Activated T-cell treated with anti-CD3 and anti-CD28 coated beads, Interleukin-2, amount 50 U/mL, for 72 hours (primary cell): Measurements from ENCODE around the gene PKD1L1. TPM values are rescaled to one million over a fixed set of nuclear protein-coding genes. Genes with fewer than 3 reads are reported as not detected.
A peak's percentile ranks its signal among the peaks of the same experiment; 100 is the strongest.

ENCODE experiments used
- ATAC-seq, 2 donors: fragments of 150-1000 bp; cut with Tn5 transposase; replicated peaks in 1 of 2; 2 replicates each; pipeline ENCODE4 v1.10.0; 2021; ENCODE audit warnings: moderate library complexity in 2 of 2, mild to moderate bottlenecking in 1 of 2
- DNase-seq, 2 donors: peaks; one replicate each; pipeline ENCODE4 v3.0.0; 2021 to 2022; ENCODE audit warnings: mixed read lengths in 1 of 2
- H3K27ac Mint-ChIP-seq: one replicate; pipeline ENCODE4 v1.8.0; 2022; ENCODE audit warnings: mild to moderate bottlenecking, moderate library complexity, mixed read lengths
- H3K27me3 Mint-ChIP-seq: one replicate; pipeline ENCODE4 v1.8.0; 2022; ENCODE audit warnings: low read depth, mixed read lengths
- H3K36me3 Mint-ChIP-seq, 2 donors: one replicate each; pipeline ENCODE4 v1.8.0; 2022; ENCODE audit warnings: mixed read lengths in 2 of 2, mild to moderate bottlenecking in 1 of 2; ENCODE audit not compliant: insufficient read depth in 2 of 2
- H3K4me1 Mint-ChIP-seq: one replicate; pipeline ENCODE4 v1.8.0; 2022; ENCODE audit warnings: low read depth, mixed read lengths
- H3K4me3 Mint-ChIP-seq, 2 donors: one replicate each; pipeline ENCODE4 v1.8.0; 2022; ENCODE audit warnings: mild to moderate bottlenecking in 2 of 2, mixed read lengths in 2 of 2, moderate library complexity in 2 of 2
- H3K9me3 Mint-ChIP-seq, 2 donors: one replicate each; pipeline ENCODE4 v1.8.0; 2022; ENCODE audit warnings: mixed read lengths in 2 of 2
- total RNA-seq, 2 donors: library from RNA; stranded (reverse); gene quantifications; one replicate each; pipeline ENCODE4 v1.2.3, GENCODE V29; 2022

PKD1L1 gene
- total RNA-seq, 2 donors from 2014 or later: 0.10 to 0.35 TPM

DNA sequence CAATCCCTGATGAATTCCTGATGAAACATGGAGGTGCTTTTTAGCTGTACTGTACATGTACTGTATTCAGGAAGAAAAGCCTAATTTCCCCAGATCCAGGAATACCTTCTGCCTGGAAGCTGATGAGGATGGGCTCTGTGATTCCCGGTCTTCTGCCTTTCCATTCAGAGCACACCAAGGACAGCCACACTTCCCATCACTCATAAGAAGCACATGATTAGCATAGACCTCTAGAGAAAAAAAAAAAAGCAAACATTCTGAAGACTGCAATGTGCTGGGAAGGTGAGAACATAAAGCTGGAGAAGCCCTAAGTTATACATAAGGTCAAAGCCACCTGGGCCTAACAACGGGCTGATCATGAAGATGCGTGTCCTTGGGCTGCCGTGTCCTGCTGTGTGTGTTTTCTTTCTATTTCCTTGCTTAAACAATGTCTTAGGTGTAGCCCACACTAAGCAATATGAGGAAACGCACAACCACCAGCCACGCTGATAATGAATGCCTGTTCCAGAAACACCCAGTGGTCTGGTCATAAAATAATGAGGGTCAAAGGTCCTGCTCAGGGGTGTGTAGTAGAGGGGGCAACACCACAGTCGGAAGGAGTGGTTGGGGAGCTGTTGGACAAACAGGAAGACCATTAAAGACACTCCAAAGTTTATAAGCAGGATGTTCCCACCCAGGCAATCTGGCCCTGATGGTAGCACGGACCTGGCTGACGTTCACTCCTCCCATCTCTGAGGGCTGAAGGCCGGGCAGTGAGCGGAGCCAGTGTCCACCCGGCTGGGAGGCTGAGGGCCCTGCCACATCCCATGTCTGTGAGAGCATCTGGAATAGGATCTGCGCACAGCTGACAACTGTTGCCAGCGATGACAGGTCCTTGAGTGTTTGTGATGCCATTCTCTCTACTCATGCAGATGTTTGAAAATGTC lies 7.9 kb downstream of the PKD1L1 start:
- Mint-ChIP-seq H3K4me1 (peaks cover 9% of the 10 kb centered on the region), H3K27ac (no peak overlapping the region), H3K27me3 (no peaks in the 10 kb centered on the region), H3K9me3 (no peaks in the 10 kb centered on the region), H3K4me3 (no peak overlapping the region), H3K36me3 (no peaks in the 10 kb centered on the region)
- DNase-seq (no peak), ATAC-seq (no peak)

DNA sequence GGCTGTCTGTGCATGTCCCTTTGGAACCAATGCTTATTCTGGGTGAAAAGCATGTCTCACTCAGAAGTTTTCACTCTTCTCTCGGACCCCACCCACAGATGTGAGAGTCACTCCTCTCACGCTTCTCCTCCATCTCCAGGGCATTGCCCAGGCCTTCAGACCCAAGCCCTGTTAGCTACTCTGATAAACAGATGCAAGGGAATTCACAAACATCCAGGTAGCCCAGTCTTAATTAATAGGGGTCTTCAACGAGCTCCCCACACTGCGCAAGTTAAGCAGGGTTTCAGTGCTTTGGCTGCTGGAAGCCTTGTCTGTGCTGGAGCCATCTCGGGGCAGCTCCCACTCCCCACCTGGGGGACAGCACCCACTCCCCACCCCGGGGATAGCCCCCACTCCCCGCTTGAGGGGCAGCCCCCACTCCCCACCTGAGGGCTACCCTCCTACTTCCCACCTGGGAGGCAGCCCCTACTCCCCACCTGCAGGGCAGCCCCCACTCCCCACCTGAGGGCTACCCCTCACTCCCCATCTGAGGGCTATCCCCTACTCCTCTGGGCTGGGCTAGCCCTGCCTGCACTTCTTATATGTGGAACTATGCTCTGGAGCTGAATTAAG lies 8.7 kb downstream of the PKD1L1 start:
- no peaks in the 10 kb centered on the region for H3K9me3 Mint-ChIP-seq
- no peaks in the 10 kb centered on the region for H3K36me3 Mint-ChIP-seq
- no peak overlapping the region for H3K27ac Mint-ChIP-seq
- ATAC-seq: no peak
- peaks cover 9% of the 10 kb centered on the region for H3K4me1 Mint-ChIP-seq
- H3K4me3 Mint-ChIP-seq: no peak overlapping the region
- DNase-seq: no peak
- no peaks in the 10 kb centered on the region for H3K27me3 Mint-ChIP-seq

DNA sequence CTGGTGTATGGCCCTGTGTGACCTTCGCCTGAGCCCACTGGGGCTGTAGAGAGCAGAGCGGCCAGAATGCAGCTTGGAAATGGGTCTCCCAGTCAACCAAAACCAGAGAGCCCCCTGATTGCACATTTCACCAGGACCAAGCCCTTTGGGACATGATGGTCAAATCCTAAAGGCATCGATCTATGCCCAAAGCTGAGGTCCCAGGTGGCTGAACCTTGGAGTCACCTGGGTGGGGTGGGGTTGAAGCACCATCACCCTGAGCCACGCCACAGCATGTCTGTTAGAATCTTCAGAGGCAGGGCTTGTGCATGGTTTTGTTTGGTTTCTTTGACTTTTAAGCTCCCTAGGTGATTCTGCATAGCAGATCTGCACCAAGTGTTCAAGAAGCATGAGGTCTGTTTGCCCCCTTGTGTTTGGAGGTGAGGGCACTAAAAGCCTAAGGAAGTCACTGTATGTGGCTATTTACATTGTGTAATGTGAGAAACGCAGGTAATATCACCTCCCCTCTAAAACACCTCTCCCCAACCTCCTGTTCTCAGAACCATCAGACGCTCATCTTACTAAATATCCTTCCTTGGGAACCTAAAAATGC lies 9.6 kb downstream of the PKD1L1 start:
- peaks cover 9% of the 10 kb centered on the region for H3K4me1 Mint-ChIP-seq
- no peak for DNase-seq
- no peak overlapping the region for H3K27ac Mint-ChIP-seq
- no peaks in the 10 kb centered on the region for H3K27me3 Mint-ChIP-seq
- no peak overlapping the region for H3K4me3 Mint-ChIP-seq
- H3K9me3 Mint-ChIP-seq: no peaks in the 10 kb centered on the region
- H3K36me3 Mint-ChIP-seq: no peaks in the 10 kb centered on the region
- no peak for ATAC-seq

DNA sequence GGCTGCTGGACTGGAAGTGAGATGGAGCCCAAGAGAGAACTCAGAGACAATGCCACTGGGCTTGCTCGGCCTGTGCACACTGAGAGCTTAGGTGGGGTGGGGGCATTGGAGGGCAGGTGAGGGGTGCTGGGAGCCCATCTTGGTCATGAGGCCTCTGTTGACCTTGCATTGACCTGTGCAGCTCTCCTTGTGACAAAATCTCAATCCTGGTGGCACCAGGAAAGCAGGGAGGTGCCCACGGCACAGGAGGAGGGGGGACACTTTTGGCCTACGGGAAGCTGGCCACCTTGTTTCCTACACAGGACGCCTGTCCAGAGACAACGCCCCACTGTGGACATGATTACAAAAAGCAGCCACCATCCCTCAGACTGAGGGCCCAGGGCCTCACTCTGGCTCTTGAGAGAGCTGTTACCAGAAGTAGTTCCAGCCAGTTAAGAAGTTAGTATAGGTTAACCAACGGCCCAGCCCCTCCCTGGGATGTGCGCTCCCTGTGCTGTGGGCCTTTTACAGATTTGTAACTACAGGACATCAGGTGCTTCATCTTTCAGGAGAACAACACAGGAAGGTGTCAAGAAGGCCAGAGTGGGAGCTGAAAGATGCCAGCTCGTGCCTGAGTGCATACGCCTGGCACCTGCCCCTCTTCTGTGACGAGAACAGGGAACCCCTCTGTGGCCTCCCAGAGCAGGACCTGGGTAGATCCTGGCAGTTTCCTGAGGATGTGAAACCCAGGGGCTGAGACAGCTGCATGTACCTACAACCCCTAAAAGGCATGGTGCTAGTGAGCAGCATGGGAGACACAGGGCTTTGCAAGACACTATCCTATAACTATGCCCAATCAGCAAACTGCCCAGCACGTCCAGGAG lies 10.3 kb downstream of the PKD1L1 start:
- peak overlapping the region; percentile 2 for H3K27ac Mint-ChIP-seq
- H3K36me3 Mint-ChIP-seq: no peaks in the 10 kb centered on the region
- peaks cover 9% of the 10 kb centered on the region for H3K4me1 Mint-ChIP-seq
- DNase-seq (no peak), ATAC-seq (no peak)
- no peaks in the 10 kb centered on the region for H3K9me3 Mint-ChIP-seq
- peak overlapping the region in 1 of 2 donors; percentile 50 for H3K4me3 Mint-ChIP-seq
- H3K27me3 Mint-ChIP-seq: no peaks in the 10 kb centered on the region

DNA sequence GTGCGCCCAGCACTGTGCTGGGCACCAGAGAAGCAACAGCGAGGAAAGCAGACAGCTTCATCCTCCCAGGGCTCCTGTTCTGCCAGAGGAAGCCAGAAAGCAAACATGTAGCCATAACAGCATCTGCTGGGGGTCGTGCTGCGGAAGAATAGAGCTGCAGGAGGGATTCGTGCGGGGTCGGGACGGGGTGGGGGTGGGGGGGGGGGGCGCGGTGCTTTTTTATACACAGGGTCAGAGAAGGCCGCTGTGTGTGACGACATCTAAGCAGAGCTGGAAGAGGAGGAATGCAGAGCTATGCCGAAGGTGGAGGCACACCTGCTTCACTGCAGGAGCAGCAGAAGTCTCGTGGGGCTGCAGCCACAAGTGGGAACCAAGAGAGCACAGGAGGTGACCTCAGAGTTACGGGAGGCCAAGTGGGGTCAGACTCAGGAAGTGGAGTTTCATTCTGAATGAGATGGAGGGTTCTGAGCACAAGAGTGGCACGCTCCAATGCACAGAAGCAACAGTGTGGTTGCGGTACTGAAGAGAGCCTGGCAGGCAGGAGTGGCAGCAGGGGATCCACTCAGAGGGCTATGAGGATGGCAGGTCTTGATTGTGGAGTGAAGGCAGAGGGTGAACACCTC lies 11.1 kb downstream of the PKD1L1 start:
- Mint-ChIP-seq H3K36me3 (no peaks in the 10 kb centered on the region), H3K4me3 (peak overlapping the region in 1 of 2 donors; percentile 50), H3K4me1 (peaks cover 9% of the 10 kb centered on the region), H3K27ac (peak overlapping the region; percentile 2), H3K27me3 (no peaks in the 10 kb centered on the region), H3K9me3 (no peaks in the 10 kb centered on the region)
- DNase-seq: peak; percentile 23 to 60
- ATAC-seq: peak; percentile 74 to 98

DNA sequence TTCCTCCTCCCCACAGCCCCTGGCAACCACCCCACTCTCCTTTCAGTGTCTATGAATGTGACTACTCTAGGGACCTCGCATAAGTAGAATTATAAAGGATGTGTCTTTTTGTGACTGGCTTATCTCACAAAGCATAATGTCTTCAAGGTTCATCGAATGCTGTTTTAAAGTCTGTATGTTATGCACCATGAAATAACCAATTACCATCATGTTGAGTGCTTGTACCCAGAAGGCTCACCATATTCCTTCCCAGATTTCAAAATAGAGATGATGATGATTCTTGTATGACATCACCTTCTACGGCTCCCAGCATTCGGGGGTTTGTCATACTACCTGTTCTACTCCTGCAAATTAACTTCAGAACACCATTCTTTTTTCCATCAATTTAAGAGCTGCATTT lies 11.9 kb downstream of the PKD1L1 start:
- no peak for DNase-seq
- Mint-ChIP-seq H3K36me3 (no peaks in the 10 kb centered on the region), H3K4me1 (peaks cover 9% of the 10 kb centered on the region), H3K4me3 (no peak overlapping the region), H3K27me3 (no peaks in the 10 kb centered on the region), H3K9me3 (no peaks in the 10 kb centered on the region), H3K27ac (no peak overlapping the region)
- ATAC-seq: no peak

DNA sequence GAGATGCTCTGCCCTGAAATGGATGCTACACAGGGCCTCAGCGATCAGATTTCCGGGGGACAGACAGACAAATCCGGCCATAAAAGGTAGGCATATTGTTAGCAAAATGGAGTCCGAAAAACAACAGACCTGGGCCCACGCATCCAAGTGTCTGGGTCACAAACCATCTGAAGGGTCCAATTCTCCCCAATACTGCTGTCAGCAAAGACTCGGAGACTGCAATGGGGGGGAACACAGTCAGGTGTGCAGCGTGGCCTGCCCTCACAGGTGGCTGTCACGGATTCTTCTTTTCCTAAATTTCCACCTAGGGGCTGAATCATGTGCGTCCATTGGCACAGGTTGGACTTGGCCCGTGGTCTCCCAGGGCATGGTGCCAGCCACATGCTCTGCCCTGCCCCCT lies 12.9 kb downstream of the PKD1L1 start:
- Mint-ChIP-seq H3K4me3 (no peak overlapping the region), H3K36me3 (no peaks in the 10 kb centered on the region), H3K27ac (no peak overlapping the region), H3K4me1 (peaks cover 9% of the 10 kb centered on the region), H3K9me3 (no peaks in the 10 kb centered on the region), H3K27me3 (no peaks in the 10 kb centered on the region)
- DNase-seq (no peak), ATAC-seq (no peak)

DNA sequence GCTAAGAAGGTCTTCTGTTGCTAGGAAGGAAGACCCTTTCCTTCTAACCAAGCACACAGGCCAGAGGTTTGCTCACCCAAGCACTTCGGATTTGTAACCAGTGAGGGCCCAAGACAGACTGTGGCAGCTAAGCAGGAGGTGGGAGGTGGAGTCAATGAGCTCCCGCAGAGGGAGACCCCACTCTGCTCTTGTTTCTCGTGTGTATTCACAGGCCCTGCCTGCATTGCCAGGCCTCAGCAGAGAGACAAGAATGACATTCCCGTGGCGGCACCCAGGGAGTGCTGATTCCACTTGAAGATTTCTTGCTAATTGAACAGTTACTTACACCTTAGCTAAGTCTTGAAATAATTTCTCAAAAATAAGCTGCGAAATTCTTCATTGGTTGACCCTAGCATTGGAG lies 13.4 kb downstream of the PKD1L1 start:
- DNase-seq: no peak
- Mint-ChIP-seq H3K27ac (no peak overlapping the region), H3K36me3 (no peaks in the 10 kb centered on the region), H3K9me3 (no peaks in the 10 kb centered on the region), H3K27me3 (no peaks in the 10 kb centered on the region), H3K4me1 (peaks cover 9% of the 10 kb centered on the region), H3K4me3 (no peak overlapping the region)
- no peak for ATAC-seq

DNA sequence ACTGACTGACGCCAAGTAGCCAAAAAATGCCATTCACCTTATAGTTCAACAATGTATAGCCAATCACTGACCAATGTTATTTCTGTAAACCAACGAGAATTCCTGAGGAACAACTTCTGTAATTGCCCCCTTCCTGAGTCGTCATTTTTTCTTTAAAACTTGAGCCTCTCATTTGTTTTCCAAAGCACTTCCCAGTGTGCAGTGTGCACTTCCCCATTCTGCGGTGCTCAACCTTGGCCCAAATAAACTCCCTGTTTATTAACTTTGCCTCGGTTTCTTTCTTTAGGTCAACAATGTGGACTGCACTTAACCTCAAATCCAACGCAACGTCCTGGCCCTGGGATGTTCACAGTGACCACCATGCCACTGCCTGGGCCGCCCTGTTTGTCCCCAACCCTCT lies 15.1 kb downstream of the PKD1L1 start:
- Mint-ChIP-seq H3K27ac (no peak overlapping the region), H3K9me3 (no peaks in the 10 kb centered on the region), H3K27me3 (no peaks in the 10 kb centered on the region), H3K4me1 (peaks cover 9% of the 10 kb centered on the region), H3K4me3 (no peak overlapping the region), H3K36me3 (no peaks in the 10 kb centered on the region)
- no peak for DNase-seq
- ATAC-seq: no peak

DNA sequence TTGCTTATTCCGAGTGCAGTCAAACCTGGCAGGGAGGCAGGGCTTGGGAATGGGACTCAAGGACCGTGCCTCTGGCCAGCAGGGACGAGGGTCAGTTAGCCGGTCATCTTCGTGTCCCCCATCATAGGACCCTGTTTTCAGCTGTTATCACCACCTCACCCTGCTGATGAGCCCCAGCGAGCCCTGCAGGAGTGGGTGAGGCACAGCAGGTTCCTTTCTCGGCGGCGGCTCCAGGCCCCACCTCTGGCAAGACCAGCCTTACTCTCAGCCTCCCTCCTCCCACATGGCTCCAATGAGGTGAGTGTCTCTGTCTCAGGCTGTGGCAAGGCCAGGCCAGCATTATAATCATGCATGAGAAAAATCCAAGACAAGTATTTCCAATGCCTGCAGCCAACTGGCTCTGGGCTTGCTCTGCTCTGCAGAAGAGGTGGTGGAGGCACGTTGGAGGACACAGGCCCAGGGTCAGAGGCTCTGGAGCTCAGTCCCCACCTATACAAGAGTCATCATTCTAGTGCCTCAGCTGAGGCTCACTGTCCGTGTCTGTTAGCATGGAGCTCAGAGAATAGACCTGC lies 15.7 kb downstream of the PKD1L1 start:
- no peaks in the 10 kb centered on the region for H3K27me3 Mint-ChIP-seq
- H3K27ac Mint-ChIP-seq: no peak overlapping the region
- DNase-seq (no peak), ATAC-seq (no peak)
- no peaks in the 10 kb centered on the region for H3K36me3 Mint-ChIP-seq
- peaks cover 4% of the 10 kb centered on the region for H3K4me1 Mint-ChIP-seq
- H3K9me3 Mint-ChIP-seq: no peaks in the 10 kb centered on the region
- H3K4me3 Mint-ChIP-seq: no peak overlapping the region

DNA sequence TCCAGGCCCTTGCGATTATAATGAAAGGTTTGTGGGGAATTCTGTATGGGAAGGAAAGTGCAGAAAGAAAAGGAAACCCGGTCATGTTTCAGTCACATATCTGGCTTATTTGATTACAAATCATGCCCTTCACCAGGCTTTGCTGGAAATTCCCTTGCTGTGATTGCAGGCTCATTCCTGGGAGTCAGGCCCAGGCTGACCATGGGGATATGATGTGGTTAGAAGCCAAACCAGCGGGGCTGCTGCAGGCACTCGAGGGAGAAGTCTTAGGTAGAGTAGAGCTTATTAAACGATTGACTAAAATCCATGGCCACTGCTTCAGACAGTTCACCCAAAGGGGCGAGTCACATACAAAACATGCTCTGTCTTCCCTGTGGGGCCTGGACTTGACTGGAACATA lies 16.2 kb downstream of the PKD1L1 start:
- Mint-ChIP-seq H3K27ac (no peak overlapping the region), H3K36me3 (no peaks in the 10 kb centered on the region), H3K4me3 (no peak overlapping the region), H3K27me3 (no peaks in the 10 kb centered on the region), H3K4me1 (no peaks in the 10 kb centered on the region), H3K9me3 (no peaks in the 10 kb centered on the region)
- DNase-seq: no peak
- ATAC-seq: no peak
